ENCODE measurements around the gene RD3L. TPM values are rescaled to one million over a fixed set of nuclear protein-coding genes. Genes with fewer than 3 reads are reported as not detected.
A peak's percentile ranks its signal among the peaks of the same experiment; 100 is the strongest.

RD3L gene
- total RNA-seq, 1 experiment from 2014 or later = not detected

- Histone ChIP-seq H2BK120ac (ENCODE audit: low read depth, low read length, poor library complexity, severe bottlenecking) (no peak overlapping the region), H3K4me2 (ENCODE audit: insufficient read depth, insufficient read length, low read length) (peak overlapping the region; percentile 100), H3T11ph (ENCODE audit: low read length) (no peak overlapping the region), H3K79me2 (ENCODE audit: insufficient read depth, low read length) (peaks cover 4% of the 10 kb centered on the region; the same call in 1 of the 2 replicates), H2BK15ac (ENCODE audit: low read depth, low read length) (no peak overlapping the region), H3K79me1 (ENCODE audit: insufficient read depth, low read depth, low read length, poor library complexity, severe bottlenecking) (peaks cover 14% of the 10 kb centered on the region), H4K91ac (ENCODE audit: insufficient read length, low read depth, low read length) (no peak overlapping the region), H2BK20ac (ENCODE audit: low read depth, low read length, poor library complexity, severe bottlenecking) (no peak overlapping the region), H3K9ac (ENCODE audit: extremely low read depth, insufficient read length, low read length) (peak overlapping the region; percentile 98), H3K4me1 (ENCODE audit: insufficient read depth, low read length) (no peaks in the 10 kb centered on the region), H3K23me2 (ENCODE audit: insufficient read length, low read depth, low read length, poor library complexity, severe bottlenecking) (peaks cover 8% of the 10 kb centered on the region), H4K8ac (replicated peaks; ENCODE audit: insufficient read length, low read depth, low read length) (no peak overlapping the region), H2BK5ac (ENCODE audit: insufficient read length, low read length) (no peak overlapping the region), H3K23ac (ENCODE audit: insufficient read length, low read depth, low read length) (peak overlapping the region; percentile 9), H3K4ac (ENCODE audit: low read depth, low read length) (no peak overlapping the region), H3K27ac (ENCODE audit: insufficient read length, low read depth, low read length) (no peak overlapping the region), H4K20me1 (ENCODE audit: control insufficient read depth, insufficient read depth, insufficient read length) (no peaks in the 10 kb centered on the region), H2BK12ac (ENCODE audit: insufficient read length, low read depth, low read length) (no peak overlapping the region), H3K18ac (ENCODE audit: insufficient read length, low read depth, low read length) (peak overlapping the region; percentile 59), H4K5ac (ENCODE audit: insufficient read length, low read depth, low read length) (no peak overlapping the region), H2AFZ (ENCODE audit: low read length) (peak overlapping the region; percentile 95), H3K56ac (ENCODE audit: insufficient read length, low read depth, low read length) (no peak overlapping the region), H3K14ac (ENCODE audit: insufficient read depth, low read length) (peak overlapping the region; percentile 86), H3K9me3 (ENCODE audit: control insufficient read depth, low read depth, low read length) (no peaks in the 10 kb centered on the region), H2AK5ac (ENCODE audit: insufficient read length, low read length) (no peak overlapping the region), H3K27me3 (ENCODE audit: insufficient read depth, low read length) (no peaks in the 10 kb centered on the region)
- Mint-ChIP-seq H3K27me3 (ENCODE audit: low read depth) (0 out of 2 replicates have a peak, but pooled peaks cover 1% of the 10 kb centered on the region), H3K4me1 (peaks cover 7 to 11% of the 10 kb centered on the region in 2 experiments; a peak in 2 of 4 replicates), H3K9me3 (no peaks in the 10 kb centered on the region), H3K4me3 (peak overlapping the region; percentile 92 to 94), H3K27ac (peak overlapping the region; percentile 53 to 96 (median 88); a peak in 6 of 7 replicates), H3K36me3 (ENCODE audit: insufficient read depth in 1 of 3, low read depth in 3 of 3) (peaks cover 4 to 11% (median 4%) of the 10 kb centered on the region in 3 experiments; a peak in 6 of 7 replicates)
- peak; percentile 99 for TF ChIP-seq CTCF (conservative IDR thresholded peaks at IDR 0.05)
- peak; percentile 93 for DNase-seq
- no CpG with 5 or more reads among the region's 58 CpGs for WGBS (ENCODE audit: extremely low coverage, insufficient read length, low lambda C conversion rate)
Observed at GRCh38 chr14:103920981-103921854, 21.1 kb downstream of the RD3L start.

Data from H9 (cell line).